GM19193 (cell line): ENCODE data around the gene RAB11FIP3.
A peak's percentile ranks its signal among the peaks of the same experiment; 100 is the strongest.

Experiments used
- POLR2A ChIP-seq: IDR thresholded peaks from 4 replicates; pipeline ENCODE4 v1.6.1; 2011; ENCODE audit not compliant: insufficient read depth, insufficient read length; ENCODE audit errors: extremely low read depth

Gene RAB11FIP3

DNA sequence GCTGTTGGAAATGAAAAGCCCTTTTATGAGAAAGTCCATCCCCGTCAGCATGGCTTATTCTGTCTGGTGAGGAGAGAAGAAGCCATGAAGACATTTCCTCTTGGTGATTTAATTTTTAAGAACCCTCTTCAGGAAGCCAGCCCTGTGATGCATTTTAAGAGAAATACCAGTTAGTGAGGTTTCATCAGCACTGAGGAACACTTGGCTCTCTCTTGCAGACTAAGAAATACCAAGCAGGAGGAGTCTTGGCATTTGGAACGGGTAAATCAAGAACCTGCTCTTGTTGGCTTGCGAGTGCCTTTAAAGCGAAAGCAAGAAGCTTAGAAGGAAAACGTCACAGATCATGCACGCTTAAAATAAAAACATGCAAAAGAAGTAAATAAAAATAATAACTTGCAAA lies 17.5 kb downstream of the RAB11FIP3 start:
- TF ChIP-seq POLR2A: no peak

DNA sequence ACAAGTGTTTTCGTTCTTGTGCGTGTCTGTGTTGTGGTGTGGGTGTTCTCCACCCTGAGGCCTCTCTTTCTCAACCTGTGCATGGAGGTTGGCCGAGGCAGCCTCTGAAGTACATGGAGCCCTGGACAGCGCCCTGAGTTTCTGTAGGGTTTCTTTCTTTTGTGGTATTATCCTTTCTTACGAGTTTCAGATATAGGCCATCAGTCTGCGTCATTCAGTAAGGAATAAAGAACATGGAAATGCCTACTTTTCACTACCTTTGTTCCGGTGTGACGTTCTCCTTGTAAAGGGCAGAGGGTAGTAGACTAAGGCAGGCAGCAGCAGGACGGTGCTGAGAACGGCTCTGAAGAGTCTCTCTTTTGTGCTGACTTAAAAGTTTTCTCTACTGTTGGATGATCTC lies 18.6 kb downstream of the RAB11FIP3 start:
- TF ChIP-seq POLR2A: no peak

DNA sequence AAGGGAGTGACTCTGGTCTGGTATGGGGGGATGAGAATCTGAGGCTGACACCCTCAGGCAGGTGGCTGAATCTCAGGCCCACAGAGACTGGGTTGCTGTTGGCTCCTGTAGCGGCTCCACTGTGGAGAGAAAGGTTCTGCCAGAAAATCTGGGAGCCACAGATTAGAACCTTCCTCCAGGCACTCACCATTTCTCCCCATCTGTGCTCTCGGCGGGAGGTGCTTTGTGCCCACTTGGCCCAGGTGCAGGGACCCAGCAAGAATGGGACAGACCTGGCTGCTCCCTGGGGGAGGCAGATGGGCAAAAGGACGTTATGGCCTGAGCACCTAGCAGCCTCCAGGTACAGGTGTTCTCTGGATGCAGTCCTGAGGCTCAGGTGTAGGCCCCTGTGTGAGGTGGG lies 20.1 kb downstream of the RAB11FIP3 start:
- no peak for TF ChIP-seq POLR2A

DNA sequence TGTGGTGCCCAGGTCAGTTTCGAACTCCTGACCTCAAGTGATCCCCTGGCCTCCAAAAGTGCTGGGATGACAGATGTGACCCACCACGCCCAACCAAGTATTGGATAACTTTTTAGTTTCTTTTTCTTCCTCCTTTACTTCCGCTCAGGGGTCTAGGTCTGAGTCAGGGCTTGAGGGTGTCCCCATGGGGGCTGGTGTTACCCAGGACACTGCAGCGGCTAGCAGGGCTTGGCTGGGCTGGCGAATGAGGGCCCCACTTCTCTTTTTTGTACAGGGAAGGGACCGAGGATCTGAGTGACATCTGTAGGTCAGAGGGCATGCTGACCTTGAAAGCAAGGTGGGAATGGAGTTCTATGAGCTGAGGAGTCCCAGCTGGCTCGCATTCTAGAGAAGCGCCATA lies 24.9 kb downstream of the RAB11FIP3 start:
- TF ChIP-seq POLR2A: peak; percentile 19

DNA sequence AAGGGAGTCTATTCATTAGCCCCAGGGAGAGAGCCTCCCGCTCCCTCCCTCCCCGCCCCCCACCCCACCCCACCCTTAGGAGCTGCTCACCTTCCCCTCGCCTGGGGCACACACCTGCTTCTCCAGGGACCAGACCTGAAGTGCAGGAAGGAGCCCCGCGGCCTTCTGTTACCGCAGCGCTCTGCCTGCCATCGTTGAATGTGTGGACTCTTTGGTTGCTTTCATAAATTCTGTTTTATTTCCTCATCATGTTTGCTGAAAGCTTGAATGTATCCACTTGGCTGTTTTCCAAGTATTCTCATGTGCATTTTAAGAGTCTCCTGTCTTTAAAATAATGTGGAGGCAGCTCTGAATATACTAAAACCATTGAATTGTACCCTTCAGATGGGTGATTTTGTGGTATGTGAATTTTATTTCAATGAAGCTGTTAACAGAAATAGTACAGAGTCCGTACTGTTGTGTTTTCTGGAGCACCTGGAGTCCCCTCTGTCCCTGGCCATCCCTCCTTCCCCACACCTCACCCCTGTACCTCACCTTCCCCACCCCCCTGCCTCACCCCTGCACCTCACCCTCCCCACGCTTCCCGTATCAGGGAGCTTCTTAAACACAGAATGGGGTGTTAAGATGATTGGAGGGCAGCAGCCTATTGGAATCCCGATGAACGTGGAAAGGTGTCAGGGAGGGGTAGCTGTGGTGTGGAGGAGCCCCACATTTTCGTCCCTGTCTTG lies 25.5 kb downstream of the RAB11FIP3 start:
- no peak for TF ChIP-seq POLR2A

DNA sequence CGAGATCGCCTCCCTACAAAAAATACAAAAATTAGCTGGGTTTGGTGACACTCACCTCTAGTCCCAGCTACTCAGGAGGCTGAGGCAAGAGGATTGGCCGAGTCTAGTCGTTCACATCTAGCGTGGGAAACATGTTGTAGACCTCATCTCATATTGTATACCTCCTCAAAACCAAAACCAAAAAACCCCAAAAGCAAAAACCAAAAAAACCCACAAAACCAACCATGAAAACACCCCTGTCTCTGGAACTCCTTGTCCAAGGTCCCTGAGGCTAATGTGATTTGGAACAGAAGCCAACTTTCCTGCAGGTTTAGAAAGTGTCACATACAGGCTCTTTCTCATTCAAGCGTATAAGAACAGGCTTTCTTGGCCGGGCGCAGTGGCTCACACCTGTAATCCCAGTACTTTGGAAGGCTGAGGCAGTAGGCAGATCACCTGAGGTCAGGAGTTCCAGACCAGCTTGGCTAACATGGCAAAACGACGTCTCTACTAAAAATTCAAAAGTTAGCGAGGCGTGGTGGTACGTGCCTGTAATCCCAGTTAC lies 29.0 kb downstream of the RAB11FIP3 start:
- TF ChIP-seq POLR2A: no peak

DNA sequence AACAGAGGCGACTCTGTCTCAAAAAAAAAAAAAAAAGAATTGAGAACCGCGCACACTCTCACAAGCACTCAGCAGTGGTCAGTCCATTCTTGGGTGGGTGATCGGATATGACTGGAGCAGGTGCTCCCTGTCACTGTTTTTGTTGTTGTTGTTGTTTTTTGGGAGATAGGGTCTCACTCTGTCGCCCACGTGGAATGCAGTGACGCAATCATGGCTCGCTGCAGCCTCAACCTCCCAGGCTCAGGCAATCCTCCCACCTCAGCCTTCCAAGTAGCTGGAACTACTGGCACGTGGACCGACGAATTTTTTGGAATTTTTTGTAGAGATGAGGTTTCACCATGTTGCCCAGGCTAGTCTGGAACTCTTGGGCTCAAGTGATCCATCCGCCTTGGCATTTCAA lies 30.0 kb downstream of the RAB11FIP3 start:
- TF ChIP-seq POLR2A: no peak

DNA sequence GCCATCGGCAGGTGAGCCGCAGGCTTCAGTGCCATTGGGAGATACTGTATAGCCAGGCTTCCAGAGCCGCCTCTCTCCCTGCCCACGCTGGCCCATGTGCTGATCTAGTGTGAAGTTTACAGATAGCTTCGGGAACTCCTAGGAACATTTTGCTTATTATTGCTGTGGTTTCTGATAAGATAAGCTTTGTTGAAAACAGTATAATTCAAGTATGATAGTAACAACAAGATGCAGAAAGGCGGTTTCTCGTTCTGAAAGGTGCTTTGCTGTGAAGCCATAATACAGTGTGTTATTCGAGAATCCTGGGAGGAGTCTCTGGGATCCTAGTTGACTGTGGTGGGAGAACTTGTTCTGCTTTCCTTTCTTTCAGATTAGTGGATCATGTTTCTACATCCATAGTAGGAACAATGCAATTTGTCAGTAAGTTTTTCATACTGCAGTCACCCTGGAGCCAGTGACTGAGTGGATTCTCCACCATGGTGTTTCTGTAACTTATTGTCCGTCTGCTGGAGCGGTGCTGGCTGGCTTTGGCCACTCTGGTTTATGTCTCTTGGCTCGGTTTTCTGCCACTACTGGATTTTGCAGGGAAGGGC lies 31.5 kb downstream of the RAB11FIP3 start:
- no peak for TF ChIP-seq POLR2A

DNA sequence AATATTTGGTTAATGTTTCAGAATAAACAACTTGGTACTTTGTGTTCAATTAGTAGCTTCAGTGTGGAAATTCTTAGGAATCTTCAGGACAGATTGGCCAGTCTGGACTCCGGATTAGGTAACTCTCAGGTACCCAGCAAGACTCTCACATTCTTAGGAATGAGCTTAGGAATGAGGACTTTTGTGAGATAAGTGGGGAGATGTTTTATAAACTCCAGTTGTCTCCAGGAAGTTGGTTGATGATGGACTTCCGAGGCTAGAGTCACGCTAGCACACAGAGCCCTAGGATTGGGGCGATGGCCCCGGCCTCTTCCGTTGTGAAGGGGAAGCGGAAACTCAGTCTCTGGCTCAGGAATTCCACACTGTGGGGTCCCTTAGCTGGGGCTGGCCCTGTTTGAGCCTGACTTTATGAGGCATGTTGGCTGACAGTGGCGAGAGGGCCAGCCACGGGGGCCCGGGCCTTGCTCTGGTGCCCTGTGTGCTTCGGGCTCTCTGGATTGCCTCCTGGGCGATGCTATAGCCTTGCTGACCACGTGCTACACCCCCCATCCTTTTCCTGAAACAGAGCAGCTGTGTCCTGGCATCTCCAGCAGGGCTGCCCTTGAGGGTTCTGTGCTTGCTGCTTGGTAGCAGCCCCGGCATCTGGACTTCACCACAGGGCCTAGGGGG lies 32.4 kb downstream of the RAB11FIP3 start:
- TF ChIP-seq POLR2A: no peak

DNA sequence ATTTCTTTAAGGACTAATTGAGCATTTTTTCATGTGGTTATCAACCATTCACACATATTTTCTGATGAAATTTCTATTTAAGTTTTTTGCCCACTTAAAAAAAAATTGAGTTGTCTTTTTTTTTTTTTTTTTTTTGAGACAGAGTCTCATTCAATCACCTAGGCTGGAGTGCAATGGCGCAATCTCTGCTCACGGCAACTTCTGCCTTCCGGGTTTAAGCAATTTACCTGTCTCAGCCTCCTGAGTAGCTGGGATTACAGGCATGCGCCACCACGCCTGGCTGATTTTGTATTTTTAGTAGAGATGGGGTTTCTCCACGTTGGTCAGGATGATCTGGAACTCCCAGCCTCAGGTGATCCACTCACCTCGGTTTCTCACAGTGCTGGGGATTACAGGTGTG lies 34.3 kb downstream of the RAB11FIP3 start:
- no peak for TF ChIP-seq POLR2A

DNA sequence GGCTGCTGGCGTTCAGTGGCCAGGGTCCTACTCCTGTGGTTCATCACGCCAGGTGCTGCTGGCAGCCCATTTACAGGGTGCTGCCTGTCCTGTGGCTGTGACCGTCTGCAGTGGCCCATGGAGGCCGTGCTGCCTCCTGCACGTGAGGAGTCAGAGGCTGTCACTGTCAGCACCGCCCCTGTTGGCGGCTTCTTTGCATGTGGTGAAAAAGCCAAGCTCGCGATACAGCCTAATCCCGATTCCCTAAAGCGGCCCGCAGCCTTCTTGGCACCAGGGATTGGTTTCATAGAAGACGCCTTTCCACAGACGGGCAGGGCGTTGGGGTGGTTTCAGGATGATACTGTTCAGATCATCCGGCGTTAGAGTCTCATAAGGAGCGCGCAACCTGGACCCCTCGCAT lies 35.3 kb downstream of the RAB11FIP3 start:
- no peak for TF ChIP-seq POLR2A

DNA sequence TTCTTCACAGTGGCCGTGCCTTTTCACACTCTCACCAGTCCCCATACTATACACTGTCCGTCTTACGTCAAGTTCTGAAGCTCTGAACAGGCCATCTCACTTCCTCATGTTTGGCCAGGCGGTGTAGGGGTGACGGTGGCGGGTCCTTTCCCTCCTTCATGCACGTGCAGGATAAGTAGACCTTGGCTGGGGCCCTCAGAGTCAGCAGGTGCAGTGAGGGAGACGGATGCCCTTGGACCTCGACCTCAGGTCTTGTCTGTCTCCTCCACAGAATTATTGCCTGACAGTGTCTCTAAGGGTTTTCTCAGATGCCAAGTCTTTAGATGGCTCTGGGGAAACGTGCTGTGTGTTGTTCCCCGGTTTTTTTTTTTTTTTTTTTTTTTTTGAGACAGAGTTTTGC lies 37.6 kb downstream of the RAB11FIP3 start:
- TF ChIP-seq POLR2A: no peak

DNA sequence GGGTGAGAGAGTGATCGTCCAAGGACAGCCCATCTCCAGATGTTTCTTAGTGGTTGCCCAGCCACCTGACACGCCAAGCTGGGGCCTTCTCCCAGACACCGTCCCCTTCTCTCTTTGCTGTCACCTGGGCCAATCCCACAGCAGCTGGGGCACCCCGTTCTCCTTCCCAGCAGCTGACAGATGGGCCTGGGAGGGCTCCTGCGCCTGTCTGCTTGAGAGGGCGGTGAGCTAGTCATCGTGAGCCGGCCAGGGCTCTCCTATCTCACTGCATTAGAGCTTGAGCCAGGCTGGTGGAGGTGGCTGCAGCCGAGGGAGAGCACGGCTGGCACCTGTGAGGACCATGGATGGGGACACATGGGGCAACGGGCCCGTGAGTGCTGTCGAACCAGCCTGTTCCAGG lies 41.2 kb downstream of the RAB11FIP3 start:
- TF ChIP-seq POLR2A: no peak

DNA sequence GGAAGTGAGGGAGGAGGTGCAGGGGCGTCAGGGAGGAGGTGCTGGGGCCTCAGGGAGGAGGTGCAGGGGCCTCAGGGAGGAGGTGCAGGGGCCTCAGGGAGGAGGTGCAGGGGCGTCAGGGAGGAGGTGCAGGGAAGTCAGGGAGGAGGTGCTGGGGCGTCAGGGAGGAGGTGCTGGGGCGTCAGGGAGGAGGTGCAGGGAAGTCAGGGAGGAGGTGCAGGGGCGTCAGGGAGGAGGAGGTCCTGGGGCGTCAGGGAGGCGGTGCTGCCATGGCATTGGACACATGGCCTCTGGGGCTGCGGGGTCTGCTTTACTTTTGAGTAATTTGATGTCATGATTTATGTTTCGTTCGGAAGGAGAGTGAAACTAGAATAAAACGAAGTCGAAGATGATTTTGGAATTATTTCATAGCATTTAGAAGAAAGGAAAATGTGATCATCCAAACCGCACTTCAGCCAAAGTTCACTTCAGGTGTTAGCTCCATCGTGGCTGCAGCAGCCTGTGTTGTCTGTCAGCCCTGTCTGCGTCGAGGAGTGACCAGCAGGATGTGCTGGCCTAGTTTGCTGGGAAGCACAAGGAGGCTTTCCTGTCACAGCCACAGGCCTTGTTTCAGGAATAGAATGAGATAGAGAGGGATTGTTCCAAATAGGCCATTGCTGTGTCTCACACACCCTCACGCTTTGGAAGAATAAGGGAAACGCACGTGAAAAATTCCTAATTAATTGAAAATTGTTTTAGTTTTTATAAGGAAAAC lies 42.8 kb downstream of the RAB11FIP3 start:
- TF ChIP-seq POLR2A: no peak

DNA sequence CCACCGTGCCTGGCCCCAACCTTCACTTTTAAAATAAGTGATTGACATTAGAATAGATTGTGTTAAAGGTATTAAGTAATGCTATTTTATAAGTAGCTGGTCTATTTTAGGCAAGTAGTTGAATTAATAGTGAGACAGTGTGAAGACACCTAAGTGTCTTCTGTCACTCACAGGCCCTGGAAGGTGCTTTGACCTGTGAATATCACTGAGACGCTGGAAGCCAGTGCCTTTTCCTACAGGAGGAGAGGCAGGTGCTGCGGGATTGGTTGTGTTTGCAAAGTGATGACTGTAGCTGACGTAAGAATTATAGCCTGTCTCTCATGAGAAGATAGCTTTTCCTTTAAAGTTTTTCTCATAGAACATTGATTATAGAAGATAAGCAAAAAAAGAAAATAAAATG lies 45.0 kb downstream of the RAB11FIP3 start:
- TF ChIP-seq POLR2A: no peak
